Transverse colon (tissue), 4 donors: ENCODE data around the gene MYRF.

ENCODE experiments used
- EP300 ChIP-seq: sonication (generic); formaldehyde crosslinking; IDR thresholded peaks from one replicate; pipeline ENCODE4 v1.6.1; 2017; ENCODE audit warnings: antibody characterized with exemption, low read depth
- POLR2A ChIP-seq: fragments of 450-650 bp; IDR thresholded peaks from one replicate; pipeline ENCODE4 v1.6.1; 2016; ENCODE audit warnings: antibody characterized with exemption, mild to moderate bottlenecking, moderate library complexity
- POLR2AphosphoS5 ChIP-seq, 3 donors: sonication (generic); formaldehyde crosslinking; IDR thresholded peaks; one replicate each; pipeline ENCODE4 v1.6.1; 2016; ENCODE audit warnings: antibody characterized with exemption in 3 of 3
- TF ChIP-seq, protein P1 (sequence below), 5 experiments: fragments of 200-600 bp in 3 of 5; fragments of 450-650 bp in 2 of 5; sonication (generic) in 3 of 5; IDR thresholded peaks; 1 replicate in 2 of 5; 2 replicates in 3 of 5; pipeline ENCODE4 v1.5.1; 2016 to 2017; ENCODE audit warnings: antibody characterized with exemption in 5 of 5, inconsistent platforms in 3 of 5, mild to moderate bottlenecking in 2 of 5, moderate library complexity in 1 of 5

DNA sequence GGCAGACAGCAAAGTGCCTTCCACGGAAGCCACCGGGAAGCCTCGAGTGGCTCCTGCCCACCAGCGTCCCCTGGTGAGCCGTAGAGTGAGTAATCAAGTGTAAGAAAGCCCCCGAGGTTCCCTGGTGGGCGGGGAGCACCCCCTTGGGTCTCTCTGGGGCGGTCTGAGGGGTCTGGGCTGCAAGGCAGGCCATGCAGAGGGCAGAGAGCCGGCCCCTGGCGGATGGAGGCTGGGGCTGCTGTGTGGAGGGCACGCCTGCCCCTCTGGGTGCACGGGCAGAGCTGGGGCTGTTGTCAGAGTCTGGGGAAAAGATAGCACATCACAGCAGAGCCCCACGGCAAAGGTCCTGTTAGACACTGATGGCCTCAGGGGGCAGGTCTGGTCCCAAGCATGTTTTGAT, 25.7 kb upstream of the MYRF start:
- TF ChIP-seq, protein P1, sequence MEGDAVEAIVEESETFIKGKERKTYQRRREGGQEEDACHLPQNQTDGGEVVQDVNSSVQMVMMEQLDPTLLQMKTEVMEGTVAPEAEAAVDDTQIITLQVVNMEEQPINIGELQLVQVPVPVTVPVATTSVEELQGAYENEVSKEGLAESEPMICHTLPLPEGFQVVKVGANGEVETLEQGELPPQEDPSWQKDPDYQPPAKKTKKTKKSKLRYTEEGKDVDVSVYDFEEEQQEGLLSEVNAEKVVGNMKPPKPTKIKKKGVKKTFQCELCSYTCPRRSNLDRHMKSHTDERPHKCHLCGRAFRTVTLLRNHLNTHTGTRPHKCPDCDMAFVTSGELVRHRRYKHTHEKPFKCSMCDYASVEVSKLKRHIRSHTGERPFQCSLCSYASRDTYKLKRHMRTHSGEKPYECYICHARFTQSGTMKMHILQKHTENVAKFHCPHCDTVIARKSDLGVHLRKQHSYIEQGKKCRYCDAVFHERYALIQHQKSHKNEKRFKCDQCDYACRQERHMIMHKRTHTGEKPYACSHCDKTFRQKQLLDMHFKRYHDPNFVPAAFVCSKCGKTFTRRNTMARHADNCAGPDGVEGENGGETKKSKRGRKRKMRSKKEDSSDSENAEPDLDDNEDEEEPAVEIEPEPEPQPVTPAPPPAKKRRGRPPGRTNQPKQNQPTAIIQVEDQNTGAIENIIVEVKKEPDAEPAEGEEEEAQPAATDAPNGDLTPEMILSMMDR (IDR thresholded peaks at IDR 0.05), result no peak
- no peak for TF ChIP-seq POLR2A
- TF ChIP-seq POLR2AphosphoS5 (IDR thresholded peaks at IDR 0.05), result no peak
- no peak for TF ChIP-seq EP300
